Neural cell (in vitro differentiated cells): ENCODE data around the gene PAK2. TPM values are rescaled to one million over a fixed set of nuclear protein-coding genes. Genes with fewer than 3 reads are reported as not detected.

Experiments used
- H2AFZ ChIP-seq: fragments of 200-600, 300-800 bp; sonication (generic), shearing (Covaris generic); 2 replicates; pipeline ENCODE4 v1.6.0; 2014; ENCODE audit warnings: low read depth, mild to moderate bottlenecking, antibody characterized with exemption, low read length, moderate library complexity
- H3F3A ChIP-seq: fragments of 200-600 bp; shearing (Covaris generic); 2 replicates; pipeline ENCODE4 v1.6.1; 2016; ENCODE audit warnings: mild to moderate bottlenecking, moderate library complexity, mixed read lengths, antibody characterized with exemption, low read length; ENCODE audit not compliant: insufficient read depth, poor library complexity, severe bottlenecking
- H3K27ac ChIP-seq: fragments of 200-600, 300-800 bp; sonication (generic), shearing (Covaris generic); 2 replicates; pipeline ENCODE4 v1.5.1; 2014; ENCODE audit warnings: mild to moderate bottlenecking, low read length, moderate library complexity
- H3K27me3 ChIP-seq: fragments of 300-800, 200-600 bp; sonication (generic), shearing (Covaris generic); 2 replicates; pipeline ENCODE4 v1.6.0; 2014; ENCODE audit warnings: mild to moderate bottlenecking, low read depth, low read length, moderate library complexity; ENCODE audit not compliant: insufficient read depth
- H3K36me3 ChIP-seq: fragments of 300-800, 200-600 bp; sonication (generic), shearing (Covaris generic); 2 replicates; pipeline ENCODE4 v1.5.1; 2014; ENCODE audit warnings: mild to moderate bottlenecking, antibody characterized with exemption, low read length, moderate library complexity; ENCODE audit not compliant: insufficient read depth
- H3K4me2 ChIP-seq: fragments of 300-800, 200-600 bp; sonication (generic), shearing (Covaris generic); 2 replicates; pipeline ENCODE4 v1.6.0; 2014; ENCODE audit warnings: mild to moderate bottlenecking, low read length
- H3K4me3 ChIP-seq: fragments of 300-800, 200-600 bp; sonication (generic), shearing (Covaris generic); 2 replicates; pipeline ENCODE4 v1.5.1; 2014; ENCODE audit warnings: mild to moderate bottlenecking, low read length, moderate library complexity
- H3K79me2 ChIP-seq: fragments of 200-600 bp; shearing (Covaris generic); replicated peaks from 2 replicates; pipeline ENCODE4 v1.6.0; 2014; ENCODE audit warnings: mild to moderate bottlenecking, low read length, moderate library complexity; ENCODE audit not compliant: insufficient read depth
- H3K9ac ChIP-seq: fragments of 300-800, 200-600 bp; sonication (generic), shearing (Covaris generic); 2 replicates; pipeline ENCODE4 v1.6.1; 2016; ENCODE audit warnings: mild to moderate bottlenecking, low read length, mixed read lengths
- H3K9me2 ChIP-seq: fragments of 200-600 bp; shearing (Covaris generic); 2 replicates; pipeline ENCODE4 v1.6.1; 2016; ENCODE audit warnings: mild to moderate bottlenecking, low read length, mixed read lengths; ENCODE audit not compliant: insufficient read depth
- H3K9me3 ChIP-seq: fragments of 200-600, 300-800 bp; sonication (generic), shearing (Covaris generic); 2 replicates; pipeline ENCODE4 v1.6.1; 2016; ENCODE audit warnings: mild to moderate bottlenecking, mixed run types, low read length, moderate library complexity, mixed read lengths
- H4K20me1 ChIP-seq: fragments of 200-600 bp; shearing (Covaris generic); 2 replicates; pipeline ENCODE4 v1.6.1; 2016; ENCODE audit warnings: mild to moderate bottlenecking, mixed run types; ENCODE audit not compliant: insufficient read depth
- CTCF ChIP-seq: fragments of 450-650 bp; IDR thresholded peaks from 2 replicates; pipeline ENCODE4 v1.5.1; 2014; ENCODE audit warnings: antibody characterized with exemption, mild to moderate bottlenecking, moderate library complexity; ENCODE audit not compliant: poor library complexity, severe bottlenecking
- EP300 ChIP-seq: fragments of 450-650 bp; conservative IDR thresholded peaks from 2 replicates; pipeline ENCODE4 v1.6.1; 2014; ENCODE audit warnings: antibody characterized with exemption, mild to moderate bottlenecking, moderate library complexity; ENCODE audit not compliant: poor library complexity, severe bottlenecking
- EZH2 ChIP-seq: fragments of 200-600, 300-800 bp; shearing (Covaris generic), sonication (generic); IDR thresholded peaks from 2 replicates; pipeline ENCODE4 v1.6.1; 2014; ENCODE audit warnings: antibody characterized with exemption, low read length, borderline replicate concordance, mild to moderate bottlenecking; ENCODE audit not compliant: insufficient read depth, poor library complexity, severe bottlenecking
- MXI1 ChIP-seq: fragments of 450-650 bp; conservative IDR thresholded peaks from 2 replicates; pipeline ENCODE4 v1.6.1; 2014; ENCODE audit warnings: antibody characterized with exemption, mild to moderate bottlenecking; ENCODE audit not compliant: poor library complexity, severe bottlenecking
- POLR2AphosphoS5 ChIP-seq: IDR thresholded peaks from 2 replicates; pipeline ENCODE4 v1.6.1; 2012
- RAD21 ChIP-seq: fragments of 450-650 bp; conservative IDR thresholded peaks from 2 replicates; pipeline ENCODE4 v1.6.1; 2014; ENCODE audit warnings: antibody characterized with exemption, mild to moderate bottlenecking, moderate library complexity
- REST ChIP-seq: IDR thresholded peaks from 2 replicates; pipeline ENCODE4 v1.6.1; 2012; ENCODE audit warnings: borderline replicate concordance
- SMC3 ChIP-seq: fragments of 450-650 bp; conservative IDR thresholded peaks from 2 replicates; pipeline ENCODE4 v1.6.1; 2014; ENCODE audit warnings: antibody characterized with exemption, mild to moderate bottlenecking, moderate library complexity; ENCODE audit not compliant: poor library complexity
- TAF1 ChIP-seq: IDR thresholded peaks from 2 replicates; pipeline ENCODE4 v1.6.1; 2012; ENCODE audit warnings: low read depth
- polyA plus RNA-seq: library from polyadenylated mRNA; depleted of rRNA; stranded (reverse); fragments of >200 nt; gene quantifications from 2 replicates; pipeline ENCODE4 v1.2.3, GENCODE V29; 2014

Gene PAK2
- polyA plus RNA-seq, 1 donor from 2014 or later: 40.3 TPM

- Histone ChIP-seq H3K9me2 (no peaks in the 10 kb centered on the region), H2AFZ (peak within 1 kb of the TSS; percentile 99), H4K20me1 (no peaks in the 10 kb centered on the region), H3K4me3 (peak within 1 kb of the TSS; percentile 93), H3K36me3 (no peaks in the 10 kb centered on the region), H3F3A (no peaks in the 10 kb centered on the region), H3K9me3 (no peaks in the 10 kb centered on the region), H3K9ac (peak within 1 kb of the TSS; percentile 88), H3K4me2 (peak within 1 kb of the TSS; percentile 92), H3K79me2 (peaks cover 35% of the 10 kb centered on the region), H3K27ac (peak within 1 kb of the TSS; percentile 98), H3K27me3 (no peaks in the 10 kb centered on the region)
- TF ChIP-seq EZH2 (no peak), CTCF (no peak), RAD21 (no peak), EP300 (peak; percentile 46), MXI1 (peak; percentile 76), REST (peak; percentile 43), POLR2AphosphoS5 (peak; percentile 97), TAF1 (no peak), SMC3 (peak; percentile 23)
Measured at GRCh38 chr3:196867507-196868296, 128.0 kb downstream of the PAK2 start, which contains the start of gene SENP5. Gene SENP5 (plus strand): TSS chr3:196867920. CDS start chr3:196885182, 17,262 bp downstream.

GRCh38 chr3:196868297-196868661 lies 128.6 kb downstream of the PAK2 start:
- H3F3A ChIP-seq: no peaks in the 10 kb centered on the region
- H4K20me1 ChIP-seq: no peaks in the 10 kb centered on the region
- peak overlapping the region; percentile 79 for H3K4me2 ChIP-seq
- H3K9me3 ChIP-seq: no peaks in the 10 kb centered on the region
- H3K9me2 ChIP-seq: no peaks in the 10 kb centered on the region
- H3K36me3 ChIP-seq: no peaks in the 10 kb centered on the region
- no peaks in the 10 kb centered on the region for H3K27me3 ChIP-seq
- peak overlapping the region; percentile 93 for H3K4me3 ChIP-seq
- H2AFZ ChIP-seq: peak overlapping the region; percentile 15
- H3K9ac ChIP-seq: peak overlapping the region; percentile 88
- H3K79me2 ChIP-seq: peaks cover 39% of the 10 kb centered on the region
- peak overlapping the region; percentile 71 for H3K27ac ChIP-seq
- TF ChIP-seq SMC3 (peak; percentile 5), MXI1 (no peak), EZH2 (no peak), TAF1 (no peak), RAD21 (no peak)
